Endothelial cell (in vitro differentiated cells): Measurements from ENCODE around the gene DLL4. TPM values are rescaled to one million over a fixed set of nuclear protein-coding genes. Genes with fewer than 3 reads are reported as not detected.

ENCODE experiments used
- DNase-seq: peaks from one replicate; pipeline ENCODE4 v3.0.0; 2021; ENCODE audit warnings: low spot score
- H3K27ac Mint-ChIP-seq: one replicate; pipeline ENCODE4 v1.8.0; 2021; ENCODE audit warnings: mixed read lengths, inconsistent platforms; ENCODE audit not compliant: unreplicated experiment
- H3K27me3 Mint-ChIP-seq: one replicate; pipeline ENCODE4 v1.8.0; 2021; ENCODE audit warnings: mild to moderate bottlenecking, moderate library complexity, mixed read lengths, inconsistent platforms; ENCODE audit not compliant: unreplicated experiment
- H3K36me3 Mint-ChIP-seq: one replicate; pipeline ENCODE4 v1.8.0; 2021; ENCODE audit warnings: mild to moderate bottlenecking, low read depth, mixed read lengths, inconsistent platforms; ENCODE audit not compliant: unreplicated experiment
- H3K4me1 Mint-ChIP-seq: one replicate; pipeline ENCODE4 v1.8.0; 2021; ENCODE audit warnings: mild to moderate bottlenecking, mixed read lengths, inconsistent platforms; ENCODE audit not compliant: unreplicated experiment
- H3K4me3 Mint-ChIP-seq: one replicate; pipeline ENCODE4 v1.8.0; 2021; ENCODE audit warnings: mild to moderate bottlenecking, mixed read lengths, inconsistent platforms; ENCODE audit not compliant: unreplicated experiment
- H3K9me3 Mint-ChIP-seq: one replicate; pipeline ENCODE4 v1.8.0; 2021; ENCODE audit warnings: mixed read lengths, inconsistent platforms; ENCODE audit not compliant: unreplicated experiment
- CTCF ChIP-seq: fragments of 200-600 bp; sonication (generic); IDR thresholded peaks from one replicate; pipeline ENCODE4 v1.5.0; 2021; ENCODE audit warnings: antibody characterized with exemption; ENCODE audit not compliant: unreplicated experiment
- total RNA-seq: library from RNA; stranded (reverse); fragmentation: NEBNext Ultra II Directional; extraction: Animal tissue kit (Norgen Biotek cat#: 25700); gene quantifications from one replicate; pipeline ENCODE4 v1.2.1, GENCODE V29; 2021; ENCODE audit not compliant: unreplicated experiment

The DLL4 gene
- total RNA-seq, 1 donor from 2014 or later, result 257 TPM

- Mint-ChIP-seq H3K4me3 (peak overlapping the region; percentile 97), H3K9me3 (no peaks in the 10 kb centered on the region), H3K27ac (peak overlapping the region; percentile 95), H3K36me3 (peaks cover 64% of the 10 kb centered on the region), H3K27me3 (peaks cover 42% of the 10 kb centered on the region), H3K4me1 (peaks cover 57% of the 10 kb centered on the region)
- DNase-seq, result peak; percentile 87
- peak; percentile 75 for TF ChIP-seq CTCF
Measured at GRCh38 chr15:40930430-40931299, 1.5 kb downstream of the DLL4 start.

GRCh38 chr15:40931300-40932142 lies 2.4 kb downstream of the DLL4 start:
- H3K27me3 Mint-ChIP-seq, result peaks cover 44% of the 10 kb centered on the region
- peaks cover 71% of the 10 kb centered on the region for H3K36me3 Mint-ChIP-seq
- H3K27ac Mint-ChIP-seq, result peak overlapping the region; percentile 95
- DNase-seq, result no peak
- TF ChIP-seq CTCF, result no peak
- no peaks in the 10 kb centered on the region for H3K9me3 Mint-ChIP-seq
- H3K4me3 Mint-ChIP-seq, result peak overlapping the region; percentile 97
- H3K4me1 Mint-ChIP-seq, result peaks cover 64% of the 10 kb centered on the region

GRCh38 chr15:40932156-40932555 lies 3.0 kb downstream of the DLL4 start:
- Mint-ChIP-seq H3K27ac (peak overlapping the region; percentile 57), H3K4me3 (peak overlapping the region; percentile 97), H3K9me3 (no peaks in the 10 kb centered on the region), H3K4me1 (peaks cover 63% of the 10 kb centered on the region), H3K36me3 (peaks cover 74% of the 10 kb centered on the region), H3K27me3 (peaks cover 39% of the 10 kb centered on the region)
- TF ChIP-seq CTCF, result no peak
- DNase-seq, result no peak

- peaks cover 40% of the 10 kb centered on the region for H3K27me3 Mint-ChIP-seq
- H3K4me3 Mint-ChIP-seq, result peak overlapping the region; percentile 97
- DNase-seq, result no peak
- H3K4me1 Mint-ChIP-seq, result peaks cover 66% of the 10 kb centered on the region
- peaks cover 78% of the 10 kb centered on the region for H3K36me3 Mint-ChIP-seq
- TF ChIP-seq CTCF, result no peak
- H3K9me3 Mint-ChIP-seq, result no peaks in the 10 kb centered on the region
- H3K27ac Mint-ChIP-seq, result peak overlapping the region; percentile 57
Measured at GRCh38 chr15:40932649-40933516, 3.7 kb downstream of the DLL4 start.
